ENCODE measurements around the gene RASGEF1B.

DNA sequence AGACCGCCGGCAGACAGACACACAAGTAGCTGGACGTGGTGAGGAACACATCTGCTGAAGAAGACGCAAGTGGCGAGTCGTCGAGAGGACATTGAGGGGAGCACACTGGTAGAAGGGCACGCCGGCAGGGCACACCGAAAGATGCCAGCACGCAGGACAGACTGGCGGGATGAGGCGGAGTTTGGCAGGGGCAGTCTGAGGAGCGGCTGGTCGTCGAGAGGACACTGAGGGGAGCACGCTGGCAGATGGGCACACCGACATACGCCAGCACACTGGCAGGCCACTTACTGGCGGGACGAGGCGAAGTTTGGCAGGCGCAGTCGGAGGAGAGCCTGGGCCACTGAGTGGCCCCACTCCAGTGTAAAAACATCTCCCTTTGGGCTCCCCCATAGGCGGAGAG is 42.1 kb downstream of the RASGEF1B start:
- TF ChIP-seq, protein P1, sequence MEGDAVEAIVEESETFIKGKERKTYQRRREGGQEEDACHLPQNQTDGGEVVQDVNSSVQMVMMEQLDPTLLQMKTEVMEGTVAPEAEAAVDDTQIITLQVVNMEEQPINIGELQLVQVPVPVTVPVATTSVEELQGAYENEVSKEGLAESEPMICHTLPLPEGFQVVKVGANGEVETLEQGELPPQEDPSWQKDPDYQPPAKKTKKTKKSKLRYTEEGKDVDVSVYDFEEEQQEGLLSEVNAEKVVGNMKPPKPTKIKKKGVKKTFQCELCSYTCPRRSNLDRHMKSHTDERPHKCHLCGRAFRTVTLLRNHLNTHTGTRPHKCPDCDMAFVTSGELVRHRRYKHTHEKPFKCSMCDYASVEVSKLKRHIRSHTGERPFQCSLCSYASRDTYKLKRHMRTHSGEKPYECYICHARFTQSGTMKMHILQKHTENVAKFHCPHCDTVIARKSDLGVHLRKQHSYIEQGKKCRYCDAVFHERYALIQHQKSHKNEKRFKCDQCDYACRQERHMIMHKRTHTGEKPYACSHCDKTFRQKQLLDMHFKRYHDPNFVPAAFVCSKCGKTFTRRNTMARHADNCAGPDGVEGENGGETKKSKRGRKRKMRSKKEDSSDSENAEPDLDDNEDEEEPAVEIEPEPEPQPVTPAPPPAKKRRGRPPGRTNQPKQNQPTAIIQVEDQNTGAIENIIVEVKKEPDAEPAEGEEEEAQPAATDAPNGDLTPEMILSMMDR (IDR thresholded peaks at IDR 0.05): no peak
- no peak for TF ChIP-seq POLR2A (IDR thresholded peaks at IDR 0.05)

All from thyroid gland (tissue), 4 donors.